GM18907 (cell line): Measurements from ENCODE around the gene MEGF11.
"Not testable (repeated sequence)": the region's sequence is repeated elsewhere in the genome, so short reads cannot be mapped to it uniquely, and the experiment has no call there.

Experiments
- ATAC-seq: cut with Tn5 transposase; IDR thresholded peaks from one replicate; pipeline ENCODE4 v1.9.1; 2021; ENCODE audit warnings: mild to moderate bottlenecking, moderate library complexity; ENCODE audit not compliant: unreplicated experiment

Gene MEGF11

DNA sequence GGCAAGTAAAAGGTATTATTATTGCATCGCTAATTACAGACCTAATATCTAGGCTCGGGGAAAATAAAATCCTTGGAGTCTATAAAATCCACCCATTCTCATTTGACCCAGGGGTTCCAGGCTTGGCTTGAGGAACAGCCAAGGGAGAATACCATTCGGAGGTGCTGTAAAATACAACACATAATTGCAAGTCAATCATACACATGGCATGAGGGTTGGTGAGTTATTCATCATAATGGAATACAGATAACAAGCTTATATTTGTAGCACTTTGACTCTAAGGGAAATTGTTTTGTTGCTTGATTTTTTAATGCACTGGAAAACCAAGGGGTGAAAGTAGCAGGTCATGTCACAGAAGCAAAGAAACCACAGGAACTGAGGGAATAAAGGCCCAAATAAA is 23.0 kb upstream of the MEGF11 start:
- ATAC-seq: no peak

DNA sequence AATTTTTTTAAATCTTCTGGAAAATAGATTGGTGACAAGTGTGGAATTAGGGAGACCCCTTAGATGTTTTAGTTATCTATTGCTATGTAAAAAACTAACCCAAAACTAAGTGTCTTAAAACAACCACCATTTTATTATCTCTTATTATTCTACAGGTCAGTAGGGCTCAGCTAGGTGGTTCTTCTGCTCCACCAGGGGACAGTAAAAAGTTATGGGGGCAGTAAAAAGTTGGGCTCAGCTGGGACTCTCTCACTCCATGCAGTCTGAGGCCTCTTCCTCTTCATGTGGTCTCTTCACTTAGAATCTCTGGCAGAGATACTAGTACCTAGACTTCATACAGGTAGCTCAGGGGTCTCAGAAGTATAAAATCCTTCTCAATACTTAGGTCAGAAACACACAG is 21.8 kb upstream of the MEGF11 start:
- no peak for ATAC-seq

DNA sequence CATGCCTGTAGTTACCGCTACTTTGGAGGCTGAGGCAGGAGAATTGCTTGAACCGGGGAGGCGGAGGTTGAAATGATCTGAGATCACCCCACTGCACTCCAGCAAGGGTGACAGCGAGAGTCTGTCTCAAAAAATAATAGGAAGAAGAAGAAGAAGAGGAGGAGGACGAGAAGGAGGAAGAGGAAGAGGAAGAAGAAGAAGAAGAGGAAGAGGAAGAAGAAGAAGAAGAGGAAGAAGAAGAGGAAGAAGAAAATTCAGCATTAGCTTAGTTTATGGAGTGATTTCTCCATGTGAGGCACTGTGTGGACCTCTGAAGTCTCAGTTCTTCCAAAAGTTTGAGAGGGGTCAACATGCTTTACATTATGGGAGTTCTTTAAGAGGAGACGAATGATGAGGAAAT is 17.4 kb upstream of the MEGF11 start:
- ATAC-seq: no peak

DNA sequence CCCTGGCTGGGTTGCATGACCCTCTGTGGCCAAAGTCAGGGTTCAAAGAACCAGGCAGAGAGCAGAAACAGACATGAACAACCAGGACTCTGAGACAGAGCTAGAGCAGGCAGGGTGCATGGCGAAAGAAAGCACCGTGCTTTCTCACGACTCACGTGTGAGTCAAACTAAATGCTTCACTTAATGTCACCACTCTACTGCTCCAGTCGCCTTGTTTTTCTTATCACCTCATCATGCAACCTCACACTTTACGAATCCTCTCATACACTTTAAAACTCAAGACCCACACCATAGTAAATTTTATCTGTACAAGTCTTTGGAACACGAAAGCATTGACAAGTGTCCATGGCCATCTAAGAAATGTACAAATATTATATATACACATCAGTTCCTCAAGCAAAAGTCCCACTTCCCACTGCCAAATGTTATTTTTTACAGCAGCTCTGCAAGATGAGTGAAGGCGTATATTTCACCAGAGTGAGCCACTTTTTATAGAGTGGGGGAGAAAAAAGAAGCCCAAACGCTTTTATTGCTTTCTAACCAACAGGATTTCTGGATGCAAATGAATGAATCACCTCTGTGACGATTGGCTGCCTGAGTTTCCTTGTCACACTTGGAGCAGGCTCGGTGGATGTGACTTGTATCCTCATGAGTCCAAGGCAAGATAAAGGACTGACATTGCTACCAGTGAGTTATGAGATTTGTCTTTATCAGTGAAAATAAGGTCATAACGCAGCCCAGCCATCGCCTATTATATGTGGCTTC is 16.0 kb upstream of the MEGF11 start:
- no peak for ATAC-seq

DNA sequence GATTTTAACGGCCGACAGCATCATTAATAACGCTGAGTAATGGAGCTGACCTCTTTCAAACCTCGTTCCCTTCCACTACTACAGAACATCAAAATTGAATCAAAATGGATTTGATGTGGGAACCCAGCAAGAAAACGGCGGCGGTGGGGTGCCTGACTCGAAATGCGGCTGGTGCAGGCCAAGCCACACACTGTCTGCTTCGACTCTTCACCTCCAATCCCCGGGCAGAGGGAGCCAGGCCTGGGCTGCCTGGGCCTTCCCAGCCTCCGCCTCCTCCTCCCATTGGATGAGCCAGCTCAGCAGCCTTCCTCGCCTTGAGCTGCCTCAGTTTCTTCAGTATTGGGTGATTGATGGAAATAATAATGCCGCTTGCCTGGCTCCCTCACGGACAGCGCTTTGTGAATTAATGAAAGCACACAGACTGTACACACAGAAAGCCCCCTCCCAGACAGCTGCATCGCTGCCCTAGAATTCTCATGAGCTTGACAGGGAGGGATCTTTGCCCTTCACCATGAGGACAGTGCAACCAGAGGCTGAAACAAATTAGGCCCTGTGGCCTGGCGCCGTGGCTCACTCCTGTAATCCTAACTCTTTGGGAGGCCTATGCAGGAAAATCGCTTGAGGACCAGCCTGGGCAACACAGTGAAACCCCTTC is 11.4 kb upstream of the MEGF11 start:
- no peak for ATAC-seq

DNA sequence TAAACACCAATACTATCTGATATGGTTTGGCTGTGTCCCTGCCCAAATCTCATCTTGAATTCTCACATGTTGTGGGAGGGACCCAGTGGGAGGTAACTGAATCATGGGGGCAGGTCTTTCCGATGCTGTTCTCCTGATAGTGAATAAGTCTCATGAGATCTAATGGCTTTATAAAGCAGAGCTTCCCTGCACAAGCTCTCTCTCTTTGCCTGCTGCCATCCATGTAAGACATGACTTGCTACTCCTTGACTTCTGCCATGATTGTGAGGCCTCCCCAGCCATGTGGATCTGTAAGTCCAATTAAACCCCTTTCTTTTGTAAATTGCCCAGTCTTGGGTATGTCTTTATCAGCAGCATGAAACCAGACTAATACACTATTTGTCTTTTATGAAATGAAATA is 9.3 kb upstream of the MEGF11 start:
- not testable (repeated sequence) for ATAC-seq

DNA sequence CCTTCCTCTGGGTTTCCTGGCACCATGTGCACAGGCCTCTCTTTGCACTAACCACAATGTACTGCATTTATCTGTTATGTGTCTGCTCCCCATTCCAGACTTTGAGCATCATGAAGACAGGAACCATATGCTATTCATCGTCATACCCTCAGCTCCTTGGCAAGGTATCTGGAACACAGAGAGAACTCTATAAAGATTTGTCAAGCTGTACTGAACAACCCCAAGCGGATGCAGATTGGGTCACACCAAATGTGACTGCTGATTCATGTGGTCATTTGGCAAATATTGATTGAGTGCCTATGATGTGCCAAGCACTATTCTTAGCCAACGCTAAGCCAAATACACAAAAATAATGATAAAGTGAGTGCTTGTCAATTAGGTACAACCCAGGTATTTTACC is 7.5 kb upstream of the MEGF11 start:
- ATAC-seq: no peak

DNA sequence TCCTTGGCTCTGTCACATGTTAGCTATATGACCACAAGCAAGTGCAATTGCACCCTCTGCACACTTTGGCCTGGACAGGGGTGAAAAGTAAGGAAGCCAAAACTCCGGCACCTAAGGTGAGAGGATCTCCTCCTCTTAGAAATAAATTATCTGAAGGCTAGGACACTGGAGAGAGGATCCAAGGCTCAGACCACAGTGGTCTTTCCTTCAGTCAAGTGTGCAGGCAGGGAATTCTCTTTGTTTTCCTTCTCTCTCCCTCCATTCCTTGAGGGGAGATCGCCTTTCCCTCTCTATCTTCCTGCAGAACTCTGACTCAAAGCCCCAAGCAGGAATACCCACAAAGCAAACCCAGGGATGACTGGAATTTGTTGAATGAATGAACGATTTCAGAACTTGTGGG is 3.1 kb upstream of the MEGF11 start:
- no peak for ATAC-seq

DNA sequence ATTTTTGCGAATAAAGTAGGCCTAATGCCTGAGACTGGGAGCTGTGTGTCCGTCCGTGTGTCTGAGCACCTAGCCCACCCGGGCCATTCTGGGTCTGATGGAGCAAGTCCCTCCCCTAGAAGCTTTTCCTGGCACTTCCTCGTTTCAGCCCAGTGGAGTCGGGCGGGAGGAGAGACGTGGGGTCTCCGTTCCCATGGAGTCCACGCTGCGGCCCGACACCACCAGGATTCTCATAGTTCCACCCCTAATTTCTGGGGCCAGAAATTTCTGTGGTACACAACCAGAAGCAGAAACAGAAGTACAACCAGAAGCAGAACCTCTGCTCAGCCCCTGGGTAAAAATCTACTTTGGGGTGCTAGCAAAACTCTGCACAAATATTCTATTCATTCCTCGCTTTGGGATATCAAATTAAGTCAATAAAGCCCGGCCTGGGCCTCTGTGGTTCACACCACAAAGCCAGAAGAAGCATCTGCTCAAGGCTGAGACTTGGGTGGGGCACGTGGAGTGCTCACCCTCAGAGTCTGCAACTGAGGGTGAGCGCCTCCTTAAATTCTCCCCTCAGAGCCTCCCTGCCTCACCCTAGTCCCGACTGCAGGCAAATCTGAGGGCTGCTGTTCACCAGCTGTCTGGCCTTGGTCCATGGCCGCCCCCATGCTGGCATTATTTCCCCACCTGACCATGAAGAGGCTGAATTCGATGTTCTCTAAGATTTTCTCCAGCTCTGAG is 1.6 kb upstream of the MEGF11 start:
- ATAC-seq: no peak

DNA sequence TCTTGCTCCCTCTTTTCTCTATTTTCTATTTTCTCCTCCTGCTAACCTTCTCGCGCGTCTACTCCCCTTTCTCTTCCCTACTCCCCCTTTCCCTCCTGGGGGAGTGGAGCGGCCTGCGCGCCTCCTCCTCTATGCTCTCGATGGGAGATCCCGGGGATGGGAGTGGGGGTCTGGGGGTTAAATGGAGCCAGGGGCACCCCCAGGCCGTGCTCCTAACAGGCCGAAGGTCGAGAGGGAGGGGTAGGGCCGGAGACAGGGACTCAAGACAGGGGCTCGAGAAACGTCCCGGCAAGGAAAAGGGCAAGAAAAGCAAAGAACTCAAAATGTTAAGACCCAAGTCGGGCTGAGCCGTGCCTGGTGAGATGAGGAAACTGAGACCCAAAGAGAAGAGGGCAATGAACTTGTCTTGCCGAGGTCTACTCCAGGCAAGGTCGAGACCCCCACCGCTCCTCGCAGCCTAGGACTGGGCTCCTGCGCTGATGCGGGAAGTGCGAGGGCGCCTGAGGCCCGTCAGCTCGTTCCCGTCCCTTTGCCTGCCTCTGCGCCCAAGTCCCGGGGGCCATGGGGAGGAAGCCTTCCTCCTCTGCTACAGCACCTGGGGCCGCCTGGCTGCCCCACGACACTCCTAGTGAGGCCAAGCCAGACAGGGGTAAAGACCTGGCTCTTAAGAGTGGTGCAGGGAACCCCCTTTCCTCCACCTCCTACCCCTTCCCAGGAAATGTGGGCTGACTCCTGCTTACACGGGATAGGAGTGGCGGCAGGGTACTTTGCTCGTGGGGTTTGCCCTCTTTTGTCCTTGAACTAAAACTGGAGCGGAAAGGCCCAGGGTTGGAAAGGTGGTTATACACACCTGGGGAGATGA is 770 bp upstream of the MEGF11 start:
- no peak for ATAC-seq

DNA sequence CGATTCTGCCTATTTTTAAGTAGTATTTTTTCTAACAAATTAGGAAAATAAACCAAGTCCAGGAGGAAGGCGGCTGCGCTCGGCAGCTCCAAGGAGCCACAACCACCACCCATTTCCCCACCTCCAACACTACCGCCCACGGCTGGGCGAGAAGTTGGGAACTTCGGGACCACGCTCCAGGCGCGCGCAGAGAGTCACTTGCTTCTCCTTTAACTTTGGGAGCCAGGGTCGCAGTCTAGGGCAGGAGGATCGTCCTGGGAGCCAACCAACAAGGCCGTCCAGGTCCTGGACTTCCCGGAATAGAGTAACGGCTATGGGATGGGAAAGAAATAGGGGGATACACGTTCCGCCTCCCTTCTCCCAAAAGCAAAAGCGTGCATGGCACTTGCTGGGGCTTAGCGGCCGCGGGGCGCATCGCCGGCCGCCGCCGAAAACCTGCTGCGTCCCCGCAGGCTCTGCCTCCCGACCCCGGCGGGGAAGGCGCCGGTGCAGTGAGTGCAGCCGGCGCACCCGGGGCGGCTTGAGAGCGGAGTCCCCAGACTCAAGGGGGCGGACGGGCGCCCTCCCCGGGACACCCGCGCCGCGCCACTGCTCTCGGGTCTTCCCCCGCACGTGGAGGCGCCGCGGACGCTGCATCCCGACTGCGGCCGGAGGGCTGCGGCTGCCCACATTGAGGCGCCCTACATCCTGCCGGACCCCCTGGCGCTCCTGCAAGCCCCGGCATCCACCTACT is 699 bp downstream of the MEGF11 start:
- ATAC-seq: no peak

DNA sequence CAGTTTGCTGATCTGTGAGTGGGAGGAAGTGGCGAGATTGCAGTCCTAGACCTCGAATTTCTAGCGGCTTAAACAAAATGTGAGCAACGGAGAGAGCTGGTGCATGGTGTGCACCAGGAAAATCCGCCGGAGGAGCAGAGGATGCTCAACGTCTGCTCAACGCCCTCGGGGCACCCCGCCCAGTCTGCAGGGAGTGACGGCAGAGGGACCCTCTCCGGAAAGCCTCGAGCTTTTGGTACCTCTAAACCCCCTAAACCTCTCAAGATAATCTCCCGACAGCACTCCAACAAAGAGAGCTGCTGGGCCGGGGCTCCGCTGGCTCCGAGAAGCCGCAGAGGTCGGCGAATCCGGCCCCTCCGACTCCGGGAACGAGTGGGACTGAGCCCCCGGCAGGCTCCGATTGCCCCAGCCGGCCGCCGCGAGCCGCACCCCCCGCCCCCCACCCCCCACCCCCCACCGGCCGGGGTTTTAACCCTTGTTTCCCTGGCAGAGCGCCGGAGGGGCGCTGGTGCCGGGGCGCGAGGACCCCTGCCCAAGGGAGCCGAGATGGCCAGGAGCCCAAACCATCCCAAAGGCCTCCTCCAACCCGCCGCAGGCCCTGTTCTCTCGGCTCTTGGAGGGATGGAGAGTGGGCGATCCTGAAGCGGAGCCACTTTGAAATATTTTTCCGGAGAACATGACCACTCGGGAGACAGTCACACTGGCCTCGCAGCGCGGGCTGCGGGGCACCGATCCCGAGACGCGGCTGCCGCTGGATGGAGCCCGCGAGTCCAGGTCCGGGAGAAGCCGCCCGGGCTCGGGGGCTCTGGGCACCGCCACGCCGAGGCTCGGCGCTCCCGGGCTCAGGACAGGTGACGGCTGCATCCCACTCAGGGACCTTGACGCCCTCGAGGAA is 1.5 kb downstream of the MEGF11 start:
- no peak for ATAC-seq

DNA sequence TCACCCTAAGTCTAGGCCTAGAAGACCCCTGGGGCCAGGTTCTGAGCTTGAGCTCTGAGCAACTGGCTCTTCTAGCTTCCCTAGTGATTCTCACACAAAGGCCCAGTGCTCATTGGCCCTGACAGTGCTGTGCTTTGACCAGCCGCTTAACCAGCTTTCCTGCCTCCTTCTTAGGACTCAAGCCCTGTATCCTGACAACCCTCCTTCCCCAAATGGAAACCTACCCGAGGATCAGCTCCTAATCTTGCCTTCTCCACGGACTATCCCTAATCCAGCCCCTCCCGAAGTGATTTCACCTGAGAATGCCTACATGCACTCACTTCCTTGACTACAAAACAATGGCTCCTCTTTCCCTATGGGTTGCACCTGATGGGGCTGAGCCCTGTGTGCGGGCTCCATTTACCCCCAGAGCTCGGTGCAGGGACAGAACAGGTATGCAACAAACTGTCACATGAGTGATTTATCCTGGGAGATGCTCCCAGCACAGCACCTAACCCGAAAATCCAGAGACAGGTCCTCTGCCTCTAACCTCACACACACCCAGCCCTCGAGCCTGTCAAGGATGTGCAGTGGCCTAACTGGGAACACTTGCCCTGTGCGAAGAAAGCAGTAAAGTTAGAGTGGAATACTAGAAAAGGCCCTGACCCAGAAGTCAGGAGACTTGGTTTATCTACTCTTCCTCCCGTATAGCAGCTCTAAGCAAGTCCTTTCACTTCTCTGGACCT is 2.3 kb downstream of the MEGF11 start:
- ATAC-seq: no peak

DNA sequence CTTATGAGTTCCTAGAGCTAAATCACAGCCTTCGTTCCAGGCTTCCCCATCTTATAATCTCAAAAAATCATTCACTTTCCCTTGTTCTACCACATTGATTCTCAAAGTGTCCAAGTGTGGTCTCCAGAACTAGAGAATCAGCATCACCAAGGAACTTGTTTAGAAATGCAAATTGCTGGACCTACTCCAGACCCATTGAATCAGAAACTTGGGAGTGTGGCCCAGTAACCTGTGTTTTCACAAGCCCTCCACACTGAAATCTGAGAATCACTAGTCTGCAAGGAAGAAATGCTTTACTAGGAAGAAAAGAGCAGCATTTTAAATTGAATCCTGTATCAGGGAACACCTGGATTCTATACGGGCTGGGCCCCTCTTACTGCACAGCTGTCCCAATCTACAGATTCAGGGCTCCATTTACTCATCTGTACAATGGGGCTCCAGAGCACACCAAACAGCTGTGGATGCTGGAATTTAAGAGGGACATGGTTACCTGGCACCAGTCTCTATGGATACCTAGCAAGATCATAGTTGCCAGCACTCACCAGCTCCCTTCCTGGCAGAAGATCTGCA is 3.9 kb downstream of the MEGF11 start:
- ATAC-seq: no peak

DNA sequence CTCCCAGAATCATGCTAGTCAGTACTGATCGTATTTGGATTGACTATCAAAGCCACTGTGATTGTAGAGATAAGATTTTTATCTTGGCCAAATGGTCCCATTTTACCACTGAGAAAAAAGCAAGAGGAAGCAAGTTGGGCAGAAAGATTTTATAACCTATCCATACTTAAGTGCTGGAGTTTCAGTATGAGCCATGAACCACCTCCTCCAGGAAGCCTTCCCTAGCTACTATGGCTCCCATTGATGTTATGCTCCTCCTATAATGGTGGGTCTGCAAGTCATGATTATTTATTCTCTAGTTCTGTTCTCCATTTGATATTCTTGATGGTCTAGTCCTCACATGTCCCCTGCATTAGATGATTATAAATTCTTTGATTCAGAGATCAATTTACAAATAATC is 6.6 kb downstream of the MEGF11 start:
- ATAC-seq: no peak

DNA sequence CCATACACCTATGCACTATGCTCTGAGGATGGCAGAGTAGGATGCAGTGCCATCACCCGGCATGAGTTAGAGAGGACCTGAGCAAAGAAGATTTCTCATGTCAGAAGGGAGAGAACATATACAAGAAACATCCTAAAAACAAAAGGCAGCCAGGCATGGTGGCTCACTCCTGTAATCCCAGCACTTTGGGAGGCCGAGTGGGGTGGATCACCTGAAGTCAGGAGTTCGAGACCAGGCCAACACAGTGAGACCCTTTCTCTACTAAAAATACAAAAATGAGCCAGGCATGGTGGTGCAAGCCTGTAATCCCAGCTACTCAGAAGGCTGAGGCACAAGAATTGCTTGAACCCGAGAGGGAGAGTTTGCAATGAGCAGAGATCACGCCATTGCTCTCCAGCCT is 7.7 kb downstream of the MEGF11 start:
- not testable (repeated sequence) for ATAC-seq

DNA sequence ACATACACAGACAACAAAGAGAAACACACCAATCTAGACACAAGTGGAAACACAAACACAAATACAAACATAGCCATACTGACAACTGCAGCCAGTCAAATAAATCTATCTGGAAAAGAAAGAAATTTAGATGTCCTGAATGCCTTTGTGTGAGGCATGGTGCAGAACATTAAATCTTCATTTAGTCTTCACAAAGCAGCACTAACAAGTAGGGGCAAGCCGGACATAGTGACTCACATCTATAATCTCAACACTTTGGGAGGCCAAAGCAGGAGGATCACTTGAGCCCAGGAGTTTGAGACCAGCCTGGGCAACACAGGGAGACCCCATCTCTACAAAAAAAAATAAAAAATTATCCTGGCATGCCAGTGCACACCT is 11.7 kb downstream of the MEGF11 start:
- no peak for ATAC-seq

DNA sequence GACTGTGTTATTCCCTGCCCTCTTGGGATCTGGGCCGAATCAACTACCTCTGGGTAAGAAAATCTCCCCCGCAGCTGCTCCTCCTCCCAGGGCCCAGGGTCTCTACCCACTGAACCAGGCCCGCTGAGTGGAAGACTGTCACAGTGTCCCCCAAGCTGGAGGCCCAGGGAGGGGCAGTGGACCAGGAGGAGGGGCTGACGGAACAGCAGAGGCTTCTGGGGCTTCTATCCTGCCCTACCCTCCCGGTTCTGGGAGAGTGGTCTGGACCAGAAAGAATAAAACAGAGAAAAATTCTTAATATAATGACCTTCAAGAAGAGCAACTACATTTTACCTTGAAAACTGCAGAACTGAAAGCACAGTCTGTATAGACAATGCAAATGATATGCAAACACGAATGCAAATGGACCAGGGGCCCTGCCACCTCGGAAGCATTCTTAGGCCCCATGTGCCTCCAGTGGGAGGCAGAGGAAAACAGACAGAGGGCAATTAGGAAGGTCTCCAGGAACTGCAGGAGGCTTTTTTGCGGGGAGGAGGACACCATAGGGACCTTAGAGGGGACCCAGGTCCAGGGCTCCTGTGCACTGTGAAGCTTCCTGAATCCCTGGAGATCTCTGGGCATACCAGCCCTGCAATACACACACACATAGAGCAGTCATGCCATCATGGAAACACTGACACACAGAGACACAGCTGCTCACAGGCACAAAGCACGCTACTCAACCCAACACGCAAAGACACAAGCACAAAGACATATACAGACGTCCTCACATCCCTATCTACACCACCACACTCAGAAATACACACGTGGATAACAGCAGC is 12.3 kb downstream of the MEGF11 start:
- ATAC-seq: no peak
